ENCODE measurements around the gene MICU1. TPM values are rescaled to one million over a fixed set of nuclear protein-coding genes. Genes with fewer than 3 reads are reported as not detected.

Gene MICU1
- polyA plus RNA-seq, 1 of the 3 experiments (the other 2 are of a cell fraction) = 24.6 TPM

GRCh38 chr10:72665925-72666324, 40.0 kb upstream of the MICU1 start:
- Histone ChIP-seq H2AFZ (ENCODE audit: low read depth) (no peak overlapping the region), H3K27ac (ENCODE audit: low read depth in 2 of 2, low read length in 1 of 2) (no peak overlapping the region), H3K9ac (no peak overlapping the region), H3K4me1 (ENCODE audit: control insufficient read depth in 1 of 2, insufficient read depth in 2 of 2, low read depth in 1 of 2, low read length in 1 of 2) (no peaks in the 10 kb centered on the region), H3K9me3 (no peaks in the 10 kb centered on the region), H3F3A (replicated peaks; ENCODE audit: insufficient read depth) (no peaks in the 10 kb centered on the region), H3K9me2 (no peaks in the 10 kb centered on the region), H3K27me3 (ENCODE audit: insufficient read depth) (no peaks in the 10 kb centered on the region), H3K79me2 (ENCODE audit: insufficient read depth) (no peaks in the 10 kb centered on the region), H3K36me3 (replicated peaks in 1 of 2; ENCODE audit: control insufficient read depth in 1 of 2, insufficient read depth in 2 of 2, low read length in 1 of 2) (no peaks in the 10 kb centered on the region), H4K20me1 (ENCODE audit: insufficient read depth) (no peaks in the 10 kb centered on the region), H3K4me2 (no peak overlapping the region), H3K4me3 (ENCODE audit: low read depth in 2 of 2, low read length in 1 of 2) (no peak overlapping the region)
- ChIA-PET CTCF (no interaction called here), POLR2A (no interaction called here)
- TF ChIP-seq POLR2AphosphoS5 (IDR thresholded peaks at IDR 0.05; ENCODE audit: low read depth, low read length) (no peak), EP300 (IDR thresholded peaks at IDR 0.05; ENCODE audit: borderline replicate concordance in 1 of 2, low read depth in 1 of 2, low read length in 1 of 2) (no peak), CHD2 (IDR thresholded peaks at IDR 0.05; ENCODE audit: low read length, partially characterized antibody) (no peak), FOXM1 (IDR thresholded peaks at IDR 0.05; ENCODE audit: low read depth) (no peak), TCF12 (IDR thresholded peaks at IDR 0.05) (no peak), FOXJ3 (CRISPR knock-in tag; IDR thresholded peaks at IDR 0.05) (no peak), TEAD4 (IDR thresholded peaks at IDR 0.05; ENCODE audit: borderline replicate concordance, insufficient read depth) (no peak)
- DNase-seq = no peak
- 80% methylated on average over 4 of the region's 4 CpGs for WGBS (ENCODE audit: low lambda C conversion rate)

- H3F3A ChIP-seq (replicated peaks; ENCODE audit: insufficient read depth) = no peaks in the 10 kb centered on the region
- H3K9me3 ChIP-seq = no peaks in the 10 kb centered on the region
- no peaks in the 10 kb centered on the region for H4K20me1 ChIP-seq (ENCODE audit: insufficient read depth)
- H3K27me3 ChIP-seq (ENCODE audit: insufficient read depth) = no peaks in the 10 kb centered on the region
- ChIA-PET CTCF (no interaction called here), POLR2A (no interaction called here)
- no peak overlapping the region for H3K9ac ChIP-seq
- H3K4me2 ChIP-seq = no peak overlapping the region
- H2AFZ ChIP-seq (ENCODE audit: low read depth) = peak overlapping the region; percentile 76
- H3K27ac ChIP-seq (ENCODE audit: low read depth in 2 of 2, low read length in 1 of 2) = no peak overlapping the region
- DNase-seq = no peak
- H3K79me2 ChIP-seq (ENCODE audit: insufficient read depth) = no peaks in the 10 kb centered on the region
- H3K4me3 ChIP-seq (ENCODE audit: low read depth in 2 of 2, low read length in 1 of 2) = no peak overlapping the region
- no peaks in the 10 kb centered on the region for H3K36me3 ChIP-seq (replicated peaks in 1 of 2; ENCODE audit: control insufficient read depth in 1 of 2, insufficient read depth in 2 of 2, low read length in 1 of 2)
- no peaks in the 10 kb centered on the region for H3K9me2 ChIP-seq
- no peaks in the 10 kb centered on the region for H3K4me1 ChIP-seq (ENCODE audit: control insufficient read depth in 1 of 2, insufficient read depth in 2 of 2, low read depth in 1 of 2, low read length in 1 of 2)
- no peak for TF ChIP-seq MAX (IDR thresholded peaks at IDR 0.05; ENCODE audit: low read depth)
- TF ChIP-seq RXRA (IDR thresholded peaks at IDR 0.05; ENCODE audit: borderline replicate concordance, low read depth) = no peak
- TF ChIP-seq FOSL2 (IDR thresholded peaks at IDR 0.05; ENCODE audit: borderline replicate concordance, low read depth) = no peak
- no peak for TF ChIP-seq EZH2phosphoT487 (IDR thresholded peaks at IDR 0.05; ENCODE audit: borderline replicate concordance, low read depth)
- no peak for TF ChIP-seq FOXJ3 (CRISPR knock-in tag; IDR thresholded peaks at IDR 0.05)
Observed at GRCh38 chr10:72663971-72664370, 38.1 kb upstream of the MICU1 start.

GRCh38 chr10:72661431-72661830, 35.6 kb upstream of the MICU1 start:
- Histone ChIP-seq H3K27ac (ENCODE audit: low read depth in 2 of 2, low read length in 1 of 2) (no peak overlapping the region), H3K9ac (no peak overlapping the region), H3F3A (replicated peaks; ENCODE audit: insufficient read depth) (no peaks in the 10 kb centered on the region), H3K4me3 (ENCODE audit: low read depth in 2 of 2, low read length in 1 of 2) (no peak overlapping the region), H3K36me3 (replicated peaks in 1 of 2; ENCODE audit: control insufficient read depth in 1 of 2, insufficient read depth in 2 of 2, low read length in 1 of 2) (no peaks in the 10 kb centered on the region), H3K9me2 (no peaks in the 10 kb centered on the region), H2AFZ (ENCODE audit: low read depth) (no peak overlapping the region), H3K9me3 (no peaks in the 10 kb centered on the region), H3K79me2 (ENCODE audit: insufficient read depth) (no peaks in the 10 kb centered on the region), H3K27me3 (ENCODE audit: insufficient read depth) (no peaks in the 10 kb centered on the region), H3K4me1 (ENCODE audit: control insufficient read depth in 1 of 2, insufficient read depth in 2 of 2, low read depth in 1 of 2, low read length in 1 of 2) (no peaks in the 10 kb centered on the region), H3K4me2 (no peak overlapping the region), H4K20me1 (ENCODE audit: insufficient read depth) (no peaks in the 10 kb centered on the region)
- CTCF ChIA-PET = no interaction called here
- POLR2A ChIA-PET = no interaction called here
- no peak for DNase-seq
- TF ChIP-seq FOXM1 (IDR thresholded peaks at IDR 0.05; ENCODE audit: low read depth) (no peak), IRF3 (IDR thresholded peaks at IDR 0.05; ENCODE audit: low read depth, low read length) (no peak)
- 95% methylated on average over 1 of the region's 1 CpG for WGBS (ENCODE audit: low lambda C conversion rate)
